Renal cortical epithelial cell (primary cell): ENCODE data around the gene CLPTM1. TPM values are rescaled to one million over a fixed set of nuclear protein-coding genes. Genes with fewer than 3 reads are reported as not detected.

Source experiments
- DNase-seq: peaks from one replicate; pipeline ENCODE4 v3.0.0-alpha.2; 2011; ENCODE audit warnings: low read depth
- total RNA-seq: library from RNA; depleted of rRNA; stranded (reverse); fragments of >200 nt; gene quantifications from 2 replicates; pipeline ENCODE4 v1.2.3, GENCODE V29; 2014

Gene CLPTM1
- total RNA-seq, 1 donor from 2014 or later = 77.4 TPM

DNA sequence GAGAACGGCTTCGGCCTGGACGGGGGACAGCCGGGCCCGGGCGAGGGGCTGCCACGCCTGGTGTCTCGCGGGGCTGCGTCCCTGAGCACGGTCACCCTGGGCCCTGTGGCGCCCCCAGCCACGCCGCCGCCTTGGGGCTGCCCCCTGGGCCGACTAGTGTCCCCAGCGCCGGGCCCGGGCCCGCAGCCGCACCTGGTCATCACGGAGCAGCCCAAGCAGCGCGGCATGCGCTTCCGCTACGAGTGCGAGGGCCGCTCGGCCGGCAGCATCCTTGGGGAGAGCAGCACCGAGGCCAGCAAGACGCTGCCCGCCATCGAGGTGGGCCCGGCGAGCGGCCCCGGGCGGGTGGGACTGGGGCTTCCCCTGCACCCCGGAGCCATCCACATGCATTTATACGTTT, 56.8 kb downstream of the CLPTM1 start:
- no peak for DNase-seq

DNA sequence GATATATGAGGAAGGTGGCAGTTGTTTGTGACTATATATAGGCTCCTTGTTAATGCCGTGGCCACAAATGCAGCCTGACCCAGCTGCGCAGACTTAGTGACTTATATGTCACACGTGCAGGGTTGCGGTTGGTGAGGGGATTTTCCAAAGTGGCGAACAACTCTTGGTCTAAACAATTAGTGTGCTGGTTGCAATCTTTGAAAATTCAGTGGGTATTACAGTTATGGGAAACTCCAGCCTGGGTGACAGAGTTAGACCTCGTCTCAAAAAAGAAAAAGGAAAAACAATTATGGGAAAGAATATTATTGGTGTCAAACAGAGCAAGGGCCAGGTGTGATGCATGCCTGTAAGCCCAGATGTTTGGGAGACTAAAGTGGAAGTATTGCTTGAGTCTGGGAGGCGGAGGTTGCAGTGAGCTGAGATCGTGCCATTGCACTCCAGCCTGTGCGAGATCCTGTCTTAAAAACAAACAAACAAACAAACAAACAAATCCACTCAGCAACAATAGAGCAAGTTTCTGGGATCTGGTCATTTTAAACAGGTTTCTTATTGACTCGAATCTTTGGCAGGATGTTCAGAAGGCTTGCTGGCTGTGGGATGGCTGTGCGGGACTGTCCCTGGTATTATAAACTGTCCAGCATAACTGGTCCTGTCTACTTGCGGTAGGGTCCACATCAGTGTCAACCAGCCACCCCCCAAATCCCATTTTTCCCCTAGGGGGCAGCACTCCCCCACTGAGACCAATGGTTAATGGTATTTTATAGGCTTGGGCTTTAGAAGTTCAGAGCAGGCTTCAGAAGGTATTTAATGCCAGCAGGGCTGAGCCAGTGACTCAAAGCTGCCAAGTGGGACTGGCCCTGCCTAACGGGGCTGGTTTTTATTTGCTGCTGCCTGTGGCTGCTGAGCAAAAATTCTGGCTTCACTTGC, 61.5 kb downstream of the CLPTM1 start:
- peak; percentile 64 for DNase-seq

DNA sequence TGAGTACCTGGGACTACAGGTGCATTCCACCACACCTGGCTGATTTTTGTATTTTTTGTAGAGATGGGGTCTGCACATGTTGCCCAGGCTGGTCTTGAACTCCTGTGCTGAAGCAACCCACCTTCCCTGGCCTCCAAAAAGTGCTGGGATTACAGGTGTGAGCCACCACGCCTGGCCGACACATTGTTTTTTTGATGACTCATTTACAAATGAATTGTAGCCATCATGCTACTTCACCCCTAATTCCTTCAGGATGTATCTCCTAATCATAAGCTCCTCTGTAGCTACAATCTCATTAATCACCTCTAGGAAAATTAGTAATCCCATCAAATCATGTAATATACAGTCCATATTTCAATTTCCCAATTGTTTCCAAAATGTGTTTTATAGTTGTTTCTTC, 64.0 kb downstream of the CLPTM1 start:
- DNase-seq = no peak

DNA sequence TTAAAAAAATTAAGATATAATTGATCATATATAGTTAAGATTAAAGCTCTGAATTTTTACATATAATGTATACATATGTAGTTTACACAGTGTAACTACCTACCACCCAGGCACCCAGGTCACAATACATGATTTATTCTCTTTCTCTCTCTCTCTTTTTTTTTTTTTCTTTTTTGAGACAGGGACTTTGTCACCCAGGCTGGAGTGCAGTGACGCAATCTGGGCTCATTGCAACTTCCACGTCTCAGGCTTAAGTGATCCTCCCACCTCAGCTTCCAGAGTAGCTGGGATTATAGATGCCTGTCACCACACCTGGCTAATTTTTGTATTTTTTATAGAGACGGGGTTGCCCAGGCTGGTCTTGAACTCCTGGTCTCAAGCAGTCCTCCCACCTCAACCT, 64.9 kb downstream of the CLPTM1 start:
- no peak for DNase-seq

DNA sequence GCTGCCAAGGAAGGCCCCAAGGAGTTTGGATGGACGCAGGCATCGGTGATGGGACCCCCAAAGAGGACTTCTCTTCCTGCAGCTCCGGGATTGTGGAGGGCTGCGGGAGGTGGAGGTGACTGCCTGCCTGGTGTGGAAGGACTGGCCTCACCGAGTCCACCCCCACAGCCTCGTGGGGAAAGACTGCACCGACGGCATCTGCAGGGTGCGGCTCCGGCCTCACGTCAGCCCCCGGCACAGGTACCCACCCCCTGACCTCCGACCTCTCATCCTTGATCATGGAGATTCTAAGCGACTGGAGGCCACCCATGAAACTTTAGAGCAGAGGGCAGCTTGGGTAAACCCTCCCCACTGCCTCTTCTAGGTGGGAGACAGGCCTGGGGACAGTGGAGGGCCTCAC, 66.8 kb downstream of the CLPTM1 start:
- no peak for DNase-seq

DNA sequence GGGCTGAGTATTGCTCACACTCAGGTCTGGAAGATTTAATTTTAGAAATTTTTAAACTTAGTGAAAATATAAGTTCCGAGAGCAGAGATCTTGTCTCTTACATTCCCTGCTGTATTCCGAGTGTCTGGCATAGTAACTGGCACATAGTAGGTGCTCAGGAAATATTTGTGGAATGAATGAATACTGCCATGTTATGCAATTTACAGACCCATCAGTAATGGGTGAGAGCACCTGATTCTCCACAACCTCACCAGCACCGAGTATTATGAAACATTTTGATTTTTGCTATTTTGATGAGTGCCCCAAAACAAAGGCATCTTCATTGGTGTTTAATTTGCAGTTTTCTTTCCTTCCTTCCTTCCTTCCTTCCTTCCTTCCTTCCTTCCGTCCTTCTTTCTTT, 67.9 kb downstream of the CLPTM1 start:
- no peak for DNase-seq

DNA sequence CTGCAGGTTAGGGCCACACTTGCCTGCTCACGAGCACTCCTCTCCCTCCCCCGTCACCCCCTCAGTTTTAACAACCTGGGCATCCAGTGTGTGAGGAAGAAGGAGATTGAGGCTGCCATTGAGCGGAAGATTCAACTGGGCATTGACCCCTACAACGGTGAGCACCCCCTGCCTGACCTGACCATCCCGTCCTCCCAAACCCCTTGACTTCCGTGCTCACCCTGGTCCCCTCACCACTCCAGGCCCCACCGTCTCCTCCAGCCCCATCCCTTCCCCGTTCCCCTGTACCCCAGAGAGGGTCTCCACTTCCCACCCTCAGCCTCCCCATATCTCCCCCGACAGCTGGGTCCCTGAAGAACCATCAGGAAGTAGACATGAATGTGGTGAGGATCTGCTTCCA, 70.1 kb downstream of the CLPTM1 start:
- DNase-seq = no peak

DNA sequence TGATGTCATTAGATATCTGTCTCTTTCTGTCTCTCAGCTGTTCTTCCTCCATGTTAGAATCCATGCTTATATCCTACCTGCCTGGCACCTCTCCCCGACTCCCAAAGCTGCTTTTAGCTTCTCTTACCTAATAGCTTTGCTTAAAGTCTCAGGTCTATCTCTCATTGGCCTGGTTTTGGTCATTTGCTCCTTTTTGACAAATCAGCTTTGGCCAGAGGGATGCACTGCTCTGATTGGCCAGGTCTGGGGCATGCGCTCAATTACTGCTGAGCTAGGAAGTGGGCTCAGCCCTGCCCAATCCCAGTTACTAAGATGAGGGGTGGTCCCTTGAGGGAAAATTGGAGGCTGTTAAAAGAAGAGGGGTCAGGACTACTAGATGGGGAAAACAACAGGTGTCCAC, 72.2 kb downstream of the CLPTM1 start:
- no peak for DNase-seq

DNA sequence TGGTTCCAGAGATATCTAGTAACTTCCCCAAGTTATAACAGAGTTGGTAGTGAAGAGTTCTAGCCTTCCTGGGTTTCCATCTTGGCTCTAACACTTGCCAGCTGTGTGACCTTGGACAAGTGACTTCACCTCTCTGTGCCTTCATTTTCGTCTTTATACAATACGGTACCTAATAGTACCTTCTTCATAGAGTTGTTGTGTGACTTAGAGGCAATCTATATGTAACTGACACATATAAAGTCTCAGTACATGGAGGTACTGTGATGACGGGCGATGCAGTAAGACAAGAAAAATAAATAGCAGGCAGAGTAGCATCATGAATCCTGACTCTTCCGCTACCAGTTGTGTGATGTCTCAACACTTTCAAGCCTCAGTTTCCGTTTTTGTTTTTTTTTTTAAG, 75.6 kb downstream of the CLPTM1 start:
- DNase-seq = no peak

DNA sequence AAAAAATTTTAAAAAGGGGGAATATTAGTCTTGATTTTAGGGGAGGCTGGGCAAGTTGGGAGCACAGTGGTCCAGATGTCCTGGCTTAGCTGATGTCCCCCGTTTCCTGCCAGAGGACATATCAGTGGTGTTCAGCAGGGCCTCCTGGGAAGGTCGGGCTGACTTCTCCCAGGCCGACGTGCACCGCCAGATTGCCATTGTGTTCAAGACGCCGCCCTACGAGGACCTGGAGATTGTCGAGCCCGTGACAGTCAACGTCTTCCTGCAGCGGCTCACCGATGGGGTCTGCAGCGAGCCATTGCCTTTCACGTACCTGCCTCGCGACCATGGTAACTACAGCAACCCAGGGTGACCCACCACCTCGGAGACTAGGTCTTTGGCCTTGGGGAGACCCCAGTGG, 77.2 kb downstream of the CLPTM1 start:
- no peak for DNase-seq

DNA sequence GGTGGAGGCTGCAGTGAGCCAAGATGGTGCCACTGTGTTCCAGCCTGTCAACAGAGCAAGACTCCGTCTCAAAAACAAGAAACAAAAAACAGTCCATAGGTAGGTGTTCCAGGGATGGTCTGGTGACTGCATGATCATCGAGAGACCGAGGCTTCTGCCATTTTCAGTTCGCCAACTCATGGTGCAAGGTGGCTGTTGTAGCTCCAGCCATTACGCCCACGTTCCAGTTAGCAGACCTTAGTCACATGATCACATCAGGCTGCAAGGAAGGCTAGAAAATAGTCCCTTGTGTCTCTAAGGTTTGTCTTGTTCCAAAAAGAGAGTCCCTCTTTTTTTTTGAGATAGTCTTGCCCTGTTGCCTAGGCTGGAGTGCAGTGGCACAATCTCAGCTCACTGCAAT, 80.6 kb downstream of the CLPTM1 start:
- no peak for DNase-seq

DNA sequence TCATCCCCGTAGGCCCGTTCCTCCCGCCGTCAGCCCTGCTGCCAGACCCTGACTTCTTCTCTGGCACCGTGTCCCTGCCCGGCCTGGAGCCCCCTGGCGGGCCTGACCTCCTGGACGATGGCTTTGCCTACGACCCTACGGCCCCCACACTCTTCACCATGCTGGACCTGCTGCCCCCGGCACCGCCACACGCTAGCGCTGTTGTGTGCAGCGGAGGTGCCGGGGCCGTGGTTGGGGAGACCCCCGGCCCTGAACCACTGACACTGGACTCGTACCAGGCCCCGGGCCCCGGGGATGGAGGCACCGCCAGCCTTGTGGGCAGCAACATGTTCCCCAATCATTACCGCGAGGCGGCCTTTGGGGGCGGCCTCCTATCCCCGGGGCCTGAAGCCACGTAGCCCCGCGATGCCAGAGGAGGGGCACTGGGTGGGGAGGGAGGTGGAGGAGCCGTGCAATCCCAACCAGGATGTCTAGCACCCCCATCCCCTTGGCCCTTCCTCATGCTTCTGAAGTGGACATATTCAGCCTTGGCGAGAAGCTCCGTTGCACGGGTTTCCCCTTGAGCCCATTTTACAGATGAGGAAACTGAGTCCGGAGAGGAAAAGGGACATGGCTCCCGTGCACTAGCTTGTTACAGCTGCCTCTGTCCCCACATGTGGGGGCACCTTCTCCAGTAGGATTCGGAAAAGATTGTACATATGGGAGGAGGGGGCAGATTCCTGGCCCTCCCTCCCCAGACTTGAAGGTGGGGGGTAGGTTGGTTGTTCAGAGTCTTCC, 82.4 kb downstream of the CLPTM1 start:
- no peak for DNase-seq

DNA sequence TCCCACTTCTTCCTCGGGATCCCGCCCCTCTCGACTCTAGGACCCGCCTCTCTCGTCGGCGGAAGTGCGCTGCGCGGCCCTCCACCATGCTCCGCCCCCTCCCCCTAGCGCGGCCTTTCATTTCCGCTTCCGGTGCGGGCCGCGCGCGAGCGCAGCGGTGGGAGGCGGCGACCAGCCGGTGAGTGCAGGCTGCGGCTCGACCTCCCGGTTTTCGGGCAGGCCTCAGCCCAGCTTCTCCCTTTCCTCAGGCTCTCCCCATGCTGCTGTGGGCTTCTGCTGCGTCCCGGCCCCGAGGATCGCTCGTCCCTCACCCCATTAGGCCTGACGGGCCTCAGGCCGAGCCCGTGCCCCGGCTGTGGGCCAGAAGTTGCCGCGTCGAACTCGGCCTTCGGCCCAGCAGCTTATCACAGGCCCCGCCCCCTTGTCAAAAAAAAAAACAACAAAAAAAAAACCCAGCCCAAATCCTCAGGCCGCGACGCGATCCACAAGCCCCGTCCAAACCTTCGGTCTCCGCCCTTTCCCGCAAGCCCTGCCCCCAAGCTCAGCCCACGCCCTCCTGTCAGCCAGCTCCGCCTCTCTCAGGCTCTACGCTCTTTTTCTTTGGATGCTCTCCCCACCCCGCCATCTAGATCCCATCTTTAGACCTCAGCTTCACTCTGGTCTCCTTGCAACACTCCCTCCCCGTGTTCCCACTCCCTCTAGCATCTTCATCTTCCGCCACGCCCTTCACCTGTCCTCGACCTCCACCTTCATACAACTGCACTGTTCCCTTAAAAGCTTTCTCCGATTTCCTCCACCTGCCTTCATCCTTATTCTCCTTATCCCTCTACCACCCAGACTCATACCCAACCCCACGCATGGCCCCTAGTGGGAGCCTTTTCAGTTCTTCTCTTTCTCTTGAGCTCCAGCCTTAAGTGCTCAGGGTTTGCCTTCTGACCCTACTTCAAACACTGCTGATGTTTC, 84.0 kb downstream of the CLPTM1 start, which contains the start of gene CLASRP:
Gene CLASRP, plus strand, starts transcription at position 115 of the 963 bp plus-strand sequence. CDS start 1,168 bp downstream, outside the sequence.
- DNase-seq = peak; percentile 64

DNA sequence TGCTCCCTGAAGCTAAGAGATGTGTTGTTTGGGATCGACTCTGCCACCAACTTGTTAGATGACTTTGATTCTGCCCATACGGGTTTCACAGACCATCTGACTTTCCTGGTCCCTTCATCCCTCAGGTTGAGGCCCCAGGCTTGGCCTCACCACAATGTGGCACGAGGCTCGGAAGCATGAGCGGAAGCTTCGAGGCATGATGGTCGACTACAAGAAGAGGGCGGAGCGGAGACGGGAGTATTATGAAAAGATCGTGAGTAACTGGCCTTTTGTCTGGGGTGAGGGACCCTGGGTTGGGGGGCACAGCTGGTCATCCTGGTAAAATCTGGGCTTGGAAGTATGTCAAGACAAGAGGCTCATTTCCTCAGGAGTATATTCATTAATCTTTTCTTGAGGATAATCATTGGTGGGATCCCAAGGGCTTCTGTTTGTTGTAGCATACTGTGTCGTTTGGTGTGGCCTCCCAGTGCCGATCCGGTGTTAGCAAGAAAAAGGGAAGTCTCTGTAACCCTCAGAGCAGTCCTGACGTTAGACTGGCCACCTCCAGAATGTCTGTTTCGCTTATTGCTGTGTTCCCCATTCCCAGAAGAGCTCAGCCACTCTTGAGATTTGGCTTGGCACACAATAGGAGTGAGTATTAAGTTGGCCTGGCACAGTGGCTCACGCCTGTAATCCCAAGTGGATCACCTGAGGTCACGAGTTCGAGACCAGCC, 85.0 kb downstream of the CLPTM1 start:
- DNase-seq = no peak

DNA sequence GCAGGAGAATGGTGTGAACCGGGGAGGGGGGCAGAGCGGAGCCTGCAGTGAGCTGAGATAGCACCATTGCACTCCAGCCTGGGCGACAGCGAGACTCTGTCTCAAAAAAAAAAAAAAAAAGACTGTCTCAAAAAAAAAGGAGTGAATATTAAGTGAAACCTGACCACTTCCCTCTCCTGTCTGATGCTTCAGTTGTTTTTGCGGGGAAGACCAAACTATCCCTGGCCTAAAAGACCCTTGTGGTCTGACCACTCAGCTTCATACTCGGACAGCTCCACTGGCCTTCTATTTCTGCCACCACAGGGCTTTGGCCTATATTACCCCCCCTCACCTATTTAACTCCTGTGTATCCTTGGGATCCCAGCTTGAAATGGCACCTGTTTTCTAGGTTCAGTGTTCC, 85.9 kb downstream of the CLPTM1 start:
- DNase-seq = no peak

Other genes starting within 250 kb of the CLPTM1 start
- gene BCL3, start 206.7 kb upstream of the CLPTM1 start, total RNA-seq = 2.3 and 10.8 TPM in 2 replicates
- gene CBLC, start 177.5 kb upstream of the CLPTM1 start, total RNA-seq = 2.4 and 23.1 TPM in 2 replicates
- gene BCAM, start 146.3 kb upstream of the CLPTM1 start, total RNA-seq = 7.5 and 186 TPM in 2 replicates
- gene NECTIN2, start 109.1 kb upstream of the CLPTM1 start, total RNA-seq = 119 and 183 TPM in 2 replicates
- gene TOMM40, start 64.1 kb upstream of the CLPTM1 start, total RNA-seq = 65.9 and 71.9 TPM in 2 replicates
- gene APOE, start 49.6 kb upstream of the CLPTM1 start, total RNA-seq = 14.8 and 38.3 TPM in 2 replicates
- gene APOC1, start 40.8 kb upstream of the CLPTM1 start, total RNA-seq = 0.20 and 5.4 TPM in 2 replicates
- gene APOC4, start 13.1 kb upstream of the CLPTM1 start, total RNA-seq = not detected in 2 replicates
- gene APOC2, start 9.3 kb upstream of the CLPTM1 start, total RNA-seq = not detected in 2 replicates
- gene RELB, start 46.1 kb downstream of the CLPTM1 start, total RNA-seq = 21.2 and 25.9 TPM in 2 replicates
- 7.5 and 25.1 TPM in 2 replicates for gene CLASRP, start 83.7 kb downstream of the CLPTM1 start, total RNA-seq
- 0.65 TPM in 1 of 2 replicates, not detected in the other for gene ZNF296, start 121.1 kb downstream of the CLPTM1 start, total RNA-seq
- gene GEMIN7, start 123.9 kb downstream of the CLPTM1 start, total RNA-seq = 21.5 and 51.4 TPM in 2 replicates
- gene PPP1R37, start 137.8 kb downstream of the CLPTM1 start, total RNA-seq = 35.6 and 37.1 TPM in 2 replicates
- gene NKPD1, start 205.6 kb downstream of the CLPTM1 start, total RNA-seq = 0.10 TPM in 1 of 2 replicates, not detected in the other
- 20.1 and 22.4 TPM in 2 replicates for gene TRAPPC6A, start 222.9 kb downstream of the CLPTM1 start, total RNA-seq
- 4.5 and 7.4 TPM in 2 replicates for gene BLOC1S3, start 223.4 kb downstream of the CLPTM1 start, total RNA-seq